A673 (cell line): ENCODE data around the gene ABHD17B. TPM values are rescaled to one million over a fixed set of nuclear protein-coding genes. Genes with fewer than 3 reads are reported as not detected.

Experiments used
- BruUV-seq: library from RNA; stranded (reverse); fragments of 400-500 nt; replicated peaks from 2 replicates; lab custom pipeline; 2021; lab: Mats Ljungman, UMichigan
- CTCF ChIA-PET: fragments of 300-600 bp; sonication (Branson Sonifier 250); formaldehyde crosslinking; loops from one replicate; lab custom pipeline; 2022; ENCODE audit warnings: antibody characterized with exemption; lab: Charles Lee
- POLR2A ChIA-PET: fragments of 300-600 bp; sonication (Branson Sonifier 250); formaldehyde crosslinking; loops from one replicate; lab custom pipeline; 2022; ENCODE audit warnings: antibody characterized with exemption; ENCODE audit not compliant: low non-redundant PET; lab: Charles Lee
- DNase-seq: peaks from one replicate; pipeline ENCODE4 v3.0.0-alpha.2; 2015; ENCODE audit warnings: low spot score
- H3K27ac ChIP-seq: fragments of 200-600 bp; sonication (generic); 2 replicates; pipeline ENCODE4 v1.5.1; 2016; ENCODE audit warnings: mixed run types, low read depth, mild to moderate bottlenecking, mixed read lengths, antibody characterized with exemption, low read length; ENCODE audit not compliant: poor library complexity, severe bottlenecking
- H3K27me3 ChIP-seq: fragments of 200-600 bp; sonication (generic); replicated peaks from 2 replicates; pipeline ENCODE4 v1.6.1; 2017; ENCODE audit warnings: mixed run types, low read depth, mild to moderate bottlenecking, mixed read lengths, antibody characterized with exemption, low read length; ENCODE audit not compliant: insufficient read depth, poor library complexity
- H3K36me3 ChIP-seq: fragments of 200-600 bp; sonication (generic); 2 replicates; pipeline ENCODE4 v1.6.1; 2016; ENCODE audit warnings: mixed run types, mild to moderate bottlenecking, mixed read lengths, antibody characterized with exemption, low read length; ENCODE audit not compliant: insufficient read depth, poor library complexity, severe bottlenecking
- H3K4me1 ChIP-seq: fragments of 200-600 bp; sonication (generic); 2 replicates; pipeline ENCODE4 v1.6.1; 2017; ENCODE audit warnings: mixed run types, mild to moderate bottlenecking, mixed read lengths, antibody characterized with exemption, low read length; ENCODE audit not compliant: insufficient read depth, poor library complexity, severe bottlenecking
- H3K4me3 ChIP-seq: fragments of 200-600 bp; sonication (generic); 2 replicates; pipeline ENCODE4 v1.5.1; 2016; ENCODE audit warnings: low read depth, mixed run types, mild to moderate bottlenecking, mixed read lengths, low read length; ENCODE audit not compliant: poor library complexity, severe bottlenecking
- H3K9me3 ChIP-seq: fragments of 200-600 bp; sonication (generic); 2 replicates; pipeline ENCODE4 v1.6.1; 2016; ENCODE audit warnings: mixed run types, low read depth, mild to moderate bottlenecking, mixed read lengths, antibody characterized with exemption, low read length; ENCODE audit not compliant: poor library complexity, severe bottlenecking
- EZH2 ChIP-seq: fragments of 200-600 bp; sonication (generic); IDR thresholded peaks from 2 replicates; pipeline ENCODE4 v1.6.1; 2017; ENCODE audit warnings: borderline replicate concordance, low read depth, mild to moderate bottlenecking, mixed read lengths, antibody characterized with exemption, low read length; ENCODE audit not compliant: poor library complexity, severe bottlenecking
- intact Hi-C: fragments of 100-400 bp; cut with micrococcal nuclease; formaldehyde crosslinking; loops from one replicate; pipeline ENCODE4 v1.10.0; 2022; ENCODE audit not compliant: unreplicated experiment
- total RNA-seq: library from RNA; stranded (reverse); gene quantifications from 2 replicates; pipeline ENCODE4 v1.2.3, GENCODE V29; 2021
- TF ChIP-seq, protein P1 (sequence below): fragments of 300-800, 200-600 bp; sonication (generic); conservative IDR thresholded peaks from 2 replicates; pipeline ENCODE4 v1.5.1; 2017; ENCODE audit warnings: low read depth, mild to moderate bottlenecking, antibody characterized with exemption, low read length, moderate library complexity, mixed read lengths

Gene ABHD17B
- total RNA-seq, 1 experiment from 2014 or later, result 19.7 TPM

DNA sequence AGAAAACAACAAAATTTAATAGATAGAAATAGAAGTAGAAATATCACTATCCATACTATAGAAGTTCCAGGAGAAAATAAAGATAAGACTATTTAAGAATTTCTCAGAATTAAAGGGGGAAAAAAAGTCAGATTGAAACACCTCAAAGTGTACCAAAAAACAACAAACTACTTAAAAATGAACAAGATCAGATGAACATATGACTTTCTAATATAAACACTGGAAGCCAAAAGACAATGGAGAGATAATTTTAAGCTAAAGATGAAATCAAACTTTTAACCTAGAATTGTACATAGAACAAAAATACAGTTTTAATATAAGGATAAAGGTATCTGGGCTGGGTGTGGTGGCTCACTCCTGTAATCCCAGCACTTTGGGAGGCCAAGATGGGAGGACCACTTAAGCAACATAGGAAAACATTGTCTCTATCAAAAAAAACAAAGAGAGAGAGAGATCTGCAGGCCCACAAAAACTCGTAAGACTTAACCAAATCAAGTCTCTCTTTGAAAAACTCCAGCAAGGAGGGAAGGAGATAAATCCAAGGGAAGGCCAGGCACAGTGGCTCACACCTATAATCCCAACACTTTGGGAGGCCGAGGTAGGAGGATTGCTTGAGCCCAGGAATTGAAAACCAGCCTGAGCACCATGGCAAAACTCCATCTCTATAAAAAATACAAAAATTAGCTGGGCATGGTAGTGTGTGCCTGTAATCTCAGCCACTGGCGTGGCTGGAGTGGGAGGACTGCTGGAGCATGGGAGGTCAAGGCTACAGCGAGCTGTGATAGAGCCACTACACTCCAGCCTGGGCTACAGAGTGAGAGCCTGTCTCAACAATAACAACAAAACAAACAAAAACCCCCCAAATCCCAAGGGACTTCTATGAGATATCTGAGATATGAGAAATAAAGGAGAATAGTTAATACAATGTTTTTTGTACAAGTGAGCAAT is 32.4 kb downstream of the ABHD17B start:
- Histone ChIP-seq H3K27ac (no peak overlapping the region), H3K9me3 (peaks cover 43% of the 10 kb centered on the region), H3K36me3 (no peaks in the 10 kb centered on the region), H3K4me3 (no peak overlapping the region), H3K27me3 (no peaks in the 10 kb centered on the region), H3K4me1 (no peaks in the 10 kb centered on the region)
- no peak for DNase-seq
- intact Hi-C loops, result no loop called here
- CTCF ChIA-PET, result no interaction called here
- POLR2A ChIA-PET, result no interaction called here
- BruUV-seq, result no TSS peak
- TF ChIP-seq, protein P1, sequence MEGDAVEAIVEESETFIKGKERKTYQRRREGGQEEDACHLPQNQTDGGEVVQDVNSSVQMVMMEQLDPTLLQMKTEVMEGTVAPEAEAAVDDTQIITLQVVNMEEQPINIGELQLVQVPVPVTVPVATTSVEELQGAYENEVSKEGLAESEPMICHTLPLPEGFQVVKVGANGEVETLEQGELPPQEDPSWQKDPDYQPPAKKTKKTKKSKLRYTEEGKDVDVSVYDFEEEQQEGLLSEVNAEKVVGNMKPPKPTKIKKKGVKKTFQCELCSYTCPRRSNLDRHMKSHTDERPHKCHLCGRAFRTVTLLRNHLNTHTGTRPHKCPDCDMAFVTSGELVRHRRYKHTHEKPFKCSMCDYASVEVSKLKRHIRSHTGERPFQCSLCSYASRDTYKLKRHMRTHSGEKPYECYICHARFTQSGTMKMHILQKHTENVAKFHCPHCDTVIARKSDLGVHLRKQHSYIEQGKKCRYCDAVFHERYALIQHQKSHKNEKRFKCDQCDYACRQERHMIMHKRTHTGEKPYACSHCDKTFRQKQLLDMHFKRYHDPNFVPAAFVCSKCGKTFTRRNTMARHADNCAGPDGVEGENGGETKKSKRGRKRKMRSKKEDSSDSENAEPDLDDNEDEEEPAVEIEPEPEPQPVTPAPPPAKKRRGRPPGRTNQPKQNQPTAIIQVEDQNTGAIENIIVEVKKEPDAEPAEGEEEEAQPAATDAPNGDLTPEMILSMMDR, result no peak
- TF ChIP-seq EZH2, result no peak

DNA sequence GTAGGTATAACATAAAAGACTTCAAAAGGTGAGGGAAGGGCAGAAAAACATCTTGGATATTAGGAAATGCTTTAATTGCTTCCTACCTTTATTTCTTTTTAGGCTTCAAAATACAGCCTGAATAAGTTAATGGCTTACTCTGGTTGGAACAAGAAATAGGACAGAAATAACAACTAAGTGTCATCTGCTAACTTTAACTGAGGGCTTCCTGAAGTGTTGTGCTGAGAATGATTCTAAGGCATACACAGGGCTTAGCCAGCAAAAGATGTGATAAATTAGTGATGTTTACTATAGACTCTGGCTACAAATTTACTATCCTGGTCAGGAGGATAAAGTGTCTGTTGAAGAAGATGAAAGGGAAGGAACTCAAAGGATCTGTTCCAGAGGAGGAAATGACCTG is 34.2 kb downstream of the ABHD17B start:
- Histone ChIP-seq H3K27ac (no peak overlapping the region), H3K9me3 (peaks cover 43% of the 10 kb centered on the region), H3K36me3 (no peaks in the 10 kb centered on the region), H3K4me1 (no peaks in the 10 kb centered on the region), H3K4me3 (no peak overlapping the region), H3K27me3 (no peaks in the 10 kb centered on the region)
- no TSS peak for BruUV-seq
- TF ChIP-seq, protein P1, result no peak
- no peak for TF ChIP-seq EZH2
- ChIA-PET POLR2A (no interaction called here), CTCF (no interaction called here)
- intact Hi-C loops, result no loop called here
- DNase-seq, result no peak

DNA sequence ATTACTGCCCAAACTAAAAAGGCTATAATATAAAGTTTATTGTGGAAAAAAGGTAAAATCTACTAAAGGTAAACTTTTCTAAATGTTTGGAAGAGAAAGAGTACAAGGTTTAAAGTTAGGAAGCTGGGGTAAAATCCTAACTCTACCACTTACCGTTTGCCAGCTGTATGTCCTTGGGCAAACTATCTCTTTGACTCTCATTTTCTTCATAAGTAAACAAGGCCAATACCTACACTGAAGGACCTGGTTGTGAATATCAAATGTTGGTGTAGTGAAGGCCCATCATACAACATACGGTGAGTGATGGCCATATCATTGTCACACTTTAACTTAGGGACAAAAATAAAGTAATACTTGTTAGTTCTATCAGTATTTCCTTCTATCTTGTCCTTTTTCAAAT is 34.9 kb downstream of the ABHD17B start:
- Histone ChIP-seq H3K4me1 (no peaks in the 10 kb centered on the region), H3K4me3 (no peak overlapping the region), H3K9me3 (peaks cover 40% of the 10 kb centered on the region), H3K27me3 (no peaks in the 10 kb centered on the region), H3K36me3 (no peaks in the 10 kb centered on the region), H3K27ac (no peak overlapping the region)
- POLR2A ChIA-PET, result no interaction called here
- BruUV-seq, result no TSS peak
- DNase-seq, result no peak
- TF ChIP-seq, protein P1, result no peak
- TF ChIP-seq EZH2, result no peak
- CTCF ChIA-PET, result no interaction called here
- intact Hi-C loops, result no loop called here
